Measurements from ENCODE around the gene IFI30.

The IFI30 gene

DNA sequence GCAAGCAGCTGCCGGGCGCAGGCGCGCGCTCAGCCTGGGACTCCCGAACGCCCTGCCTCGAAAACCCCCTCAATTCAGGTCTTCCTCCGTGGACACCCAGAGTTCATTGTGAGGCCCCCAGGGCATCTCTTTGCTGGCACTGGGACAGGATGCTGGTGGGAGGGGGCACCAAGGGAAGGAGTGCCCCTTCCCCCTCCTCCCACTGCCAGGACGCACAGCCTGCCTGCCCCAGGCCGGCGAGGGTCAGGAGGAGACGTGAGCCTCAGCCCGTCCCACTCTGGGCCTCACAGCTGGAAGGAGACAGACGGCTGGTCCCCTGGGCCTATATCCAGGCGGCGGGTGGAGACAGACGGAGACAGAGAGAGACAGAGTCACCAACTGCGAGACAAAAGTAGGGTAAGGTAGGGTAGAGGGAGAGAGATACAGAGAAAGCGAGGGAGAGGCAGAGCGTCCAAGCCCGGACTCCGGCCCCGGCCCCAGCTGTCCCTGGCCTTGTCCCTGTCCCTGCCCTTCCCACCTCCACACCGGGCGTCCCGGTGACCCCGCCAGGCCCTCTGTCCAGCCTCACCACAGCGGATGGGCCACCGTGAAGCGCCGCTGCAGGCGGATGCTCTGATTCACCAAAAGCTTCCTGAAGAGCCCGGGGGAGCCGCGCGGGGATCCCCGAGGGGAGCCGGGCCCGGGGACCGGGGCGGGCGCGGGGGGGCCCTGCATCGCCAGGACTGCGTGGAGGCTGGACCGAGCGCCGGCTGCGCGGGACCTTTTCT lies 52.3 kb downstream of the IFI30 start, which contains the start of gene PDE4C:
PDE4C (minus strand) TSS at position 737 of the 767 bp plus-strand sequence; CDS start at position 714, 23 bp downstream.
- H3K27me3 ChIP-seq (ENCODE audit: control insufficient read depth, insufficient read depth, low read length), result peaks cover 46% of the 10 kb centered on the region
- peaks cover 17% of the 10 kb centered on the region for H3K4me1 ChIP-seq (ENCODE audit: control insufficient read depth, insufficient read depth, low read length)

DNA sequence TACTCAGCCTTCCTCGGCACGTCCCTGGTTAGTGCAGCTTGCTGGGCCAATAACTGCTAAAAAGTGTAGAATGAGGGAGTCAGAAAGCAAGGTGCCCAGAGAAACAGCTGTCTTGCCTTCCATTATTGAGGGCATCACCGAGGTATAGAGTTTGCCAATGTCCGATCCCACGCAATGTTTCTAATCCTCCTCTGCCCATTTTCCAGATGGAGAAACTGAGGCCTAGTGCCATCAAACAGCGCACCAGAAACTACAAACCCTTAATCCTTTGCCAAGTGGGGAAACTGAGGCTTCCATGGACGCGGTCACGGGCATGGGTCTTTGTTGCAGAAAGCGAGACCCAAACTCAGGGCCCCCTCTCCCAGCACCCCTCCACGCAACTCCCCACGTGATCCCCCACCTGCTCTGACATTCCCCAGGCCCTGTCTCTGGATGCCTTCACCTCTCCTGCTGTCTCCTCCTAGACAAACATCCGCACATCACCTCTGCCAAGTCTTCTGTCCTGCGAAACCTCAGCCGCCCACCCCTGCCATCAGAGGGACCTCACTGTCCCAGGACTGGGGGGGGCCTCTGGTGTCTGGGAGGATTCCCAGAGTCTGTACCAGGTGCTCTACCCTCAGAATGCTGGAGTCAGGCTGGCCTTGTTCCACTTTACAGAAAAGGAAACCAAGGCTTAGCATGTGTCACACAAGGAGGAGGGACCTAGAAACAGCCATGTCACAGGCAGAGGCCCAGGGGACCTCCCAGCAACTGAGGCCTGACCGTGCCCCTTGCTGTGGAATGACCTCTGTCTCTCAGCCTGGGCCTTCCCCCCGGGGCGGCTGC lies 53.6 kb downstream of the IFI30 start:
- Histone ChIP-seq H3K4me1 (ENCODE audit: control insufficient read depth, insufficient read depth, low read length) (peaks cover 20% of the 10 kb centered on the region), H3K9ac (ENCODE audit: low read length) (no peak overlapping the region), H3K9me3 (ENCODE audit: control insufficient read depth, low read length) (no peaks in the 10 kb centered on the region), H3K36me3 (ENCODE audit: control insufficient read depth, insufficient read depth, low read length) (no peaks in the 10 kb centered on the region), H3K4me3 (ENCODE audit: low read length) (no peak overlapping the region), H3K27me3 (ENCODE audit: control insufficient read depth, insufficient read depth, low read length) (peaks cover 51% of the 10 kb centered on the region)

More for the DNA sequence above, 52.3 kb downstream of the IFI30 start, which contains the start of gene PDE4C:
- Histone ChIP-seq H3K9me3 (ENCODE audit: control insufficient read depth, low read length) (no peaks in the 10 kb centered on the region), H3K4me3 (ENCODE audit: low read length) (no peak within 1 kb of the TSS), H3K9ac (ENCODE audit: low read length) (no peak within 1 kb of the TSS), H3K36me3 (ENCODE audit: control insufficient read depth, insufficient read depth, low read length) (no peaks in the 10 kb centered on the region)

Measured in mucosa of stomach (tissue), 1 donor.